H1 (cell line): Measurements from ENCODE around the gene RGS17. TPM values are rescaled to one million over a fixed set of nuclear protein-coding genes. Genes with fewer than 3 reads are reported as not detected.

ENCODE experiments used
- ATF2 ChIP-seq: IDR thresholded peaks from 2 replicates; pipeline ENCODE4 v1.6.1; 2012; ENCODE audit warnings: low read length, inconsistent platforms
- CHD7 ChIP-seq: fragments of 300-600 bp; sonication (generic); IDR thresholded peaks from 2 replicates; pipeline ENCODE4 v1.7.1; 2012; ENCODE audit warnings: low read length, moderate library complexity, mild to moderate bottlenecking, inconsistent platforms; ENCODE audit not compliant: insufficient replicate concordance
- EGR1 ChIP-seq: IDR thresholded peaks from 2 replicates; pipeline ENCODE4 v1.6.1; 2011; ENCODE audit warnings: low read depth, low read length, borderline replicate concordance
- HDAC6 ChIP-seq: IDR thresholded peaks from one replicate; pipeline ENCODE4 v1.7.1; 2012; ENCODE audit warnings: low read depth, mild to moderate bottlenecking, inconsistent platforms, low read length, moderate library complexity
- KDM4A ChIP-seq: IDR thresholded peaks from one replicate; pipeline ENCODE4 v1.7.1; 2012; ENCODE audit warnings: low read depth, mild to moderate bottlenecking, moderate library complexity, low read length, inconsistent platforms; ENCODE audit not compliant: severe bottlenecking
- MAFK ChIP-seq: IDR thresholded peaks from 2 replicates; pipeline ENCODE4 v1.6.1; 2012; ENCODE audit warnings: low read depth, mild to moderate bottlenecking, improper control_type of control experiment, low read length
- RAD21 ChIP-seq, 2 experiments: IDR thresholded peaks in 1 of 2; conservative IDR thresholded peaks in 1 of 2; 2 replicates each; pipeline ENCODE4 v1.6.1; 2011; ENCODE audit warnings: low read depth in 2 of 2, low read length in 2 of 2, improper control_type of control experiment in 1 of 2, inconsistent platforms in 1 of 2, mild to moderate bottlenecking in 1 of 2, moderate library complexity in 1 of 2
- RFX5 ChIP-seq: IDR thresholded peaks from 2 replicates; pipeline ENCODE4 v1.6.1; 2011; ENCODE audit warnings: low read depth, low read length, improper control_type of control experiment, borderline replicate concordance
- TAF7 ChIP-seq: optimal IDR thresholded peaks from 2 replicates; pipeline ENCODE3; 2011; ENCODE audit warnings: low read depth, mild to moderate bottlenecking, inconsistent platforms, low read length, moderate library complexity, borderline replicate concordance
- TBP ChIP-seq: IDR thresholded peaks from 2 replicates; pipeline ENCODE4 v1.6.1; 2011; ENCODE audit warnings: low read depth, low read length, improper control_type of control experiment
- polyA plus RNA-seq, 7 experiments: library from polyadenylated mRNA; depleted of rRNA in 3 of 7; stranded (reverse) in 5 of 7; unstranded in 2 of 7; fragments of >200 nt in 5 of 7; fragments of 200-250 nt in 2 of 7; gene quantifications; 1 replicate in 5 of 7; 2 replicates in 1 of 7; 4 replicates in 1 of 7; pipeline versions ENCODE4 v1.2.1 to v1.2.3, GENCODE V29; 2011 to 2013; ENCODE audit warnings: missing spikeins in 2 of 7, mixed read lengths in 2 of 7
- total RNA-seq: library from RNA; stranded (reverse); fragmentation: NEBNext Ultra II Directional; extraction: Animal tissue kit (Norgen Biotek cat#: 25700); gene quantifications from 2 replicates; pipeline ENCODE4 v1.2.1, GENCODE V29; 2021

Gene RGS17
- total and polyA plus RNA-seq, 2 of the 8 experiments (the other 6 are each of a cell fraction or from before 2014, with no cell fraction given), result 2.0 to 12.2 TPM

GRCh38 chr6:153085239-153085638 is 45.8 kb downstream of the RGS17 start (continued):
- no peak for TF ChIP-seq CHD7
- TF ChIP-seq MAFK, result no peak
- TF ChIP-seq RFX5, result no peak
- TF ChIP-seq RAD21 (IDR thresholded peaks at IDR 0.05 in 1 of 2, conservative IDR thresholded peaks at IDR 0.05 in 1 of 2; ENCODE audit: low read depth in 2 of 2, low read length in 2 of 2), result no peak
- TF ChIP-seq EGR1, result no peak
- no peak for TF ChIP-seq HDAC6
- TF ChIP-seq KDM4A, result no peak
- no peak for TF ChIP-seq TAF7
- no peak for TF ChIP-seq TBP
- no peak for TF ChIP-seq ATF2
